C4-2B (cell line): ENCODE measurements around the gene JOSD2.
"Not testable (repeated sequence)": the region's sequence is repeated elsewhere in the genome, so short reads cannot be mapped to it uniquely, and the experiment has no call there.

Experiments
- H3K27ac ChIP-seq: fragments of 450-650 bp; 2 replicates; pipeline ENCODE4 v1.5.1; 2017
- CTCF ChIP-seq: fragments of 450-650 bp; conservative IDR thresholded peaks from 2 replicates; pipeline ENCODE4 v1.5.1; 2017; ENCODE audit warnings: mild to moderate bottlenecking
- ZFX ChIP-seq: fragments of 450-650 bp; IDR thresholded peaks from 2 replicates; pipeline ENCODE4 v1.6.1; 2017

Gene JOSD2

GRCh38 chr19:50542943-50543342 lies 32.0 kb upstream of the JOSD2 start:
- H3K27ac ChIP-seq = no peak overlapping the region
- TF ChIP-seq CTCF (no peak), ZFX (no peak)

- H3K27ac ChIP-seq = no peak overlapping the region
- TF ChIP-seq CTCF (peak; percentile 96), ZFX (no peak)
These were observed 26.8 kb upstream of the JOSD2 start for GRCh38 chr19:50537769-50538230.

- no peak overlapping the region for H3K27ac ChIP-seq
- no peak for TF ChIP-seq ZFX
- no peak for TF ChIP-seq CTCF
These were observed 26.3 kb upstream of the JOSD2 start for GRCh38 chr19:50537306-50537685.

- H3K27ac ChIP-seq = no peak overlapping the region
- TF ChIP-seq ZFX (no peak), CTCF (no peak)
These were observed 25.8 kb upstream of the JOSD2 start for GRCh38 chr19:50536662-50537305.

- no peak overlapping the region for H3K27ac ChIP-seq
- TF ChIP-seq ZFX = no peak
These were observed 24.7 kb upstream of the JOSD2 start for GRCh38 chr19:50535672-50536187.

GRCh38 chr19:50534478-50534877 lies 23.5 kb upstream of the JOSD2 start:
- TF ChIP-seq ZFX (no peak), CTCF (no peak)
- no peak overlapping the region for H3K27ac ChIP-seq

GRCh38 chr19:50532952-50533351 lies 22.0 kb upstream of the JOSD2 start:
- TF ChIP-seq CTCF (no peak), ZFX (no peak)

GRCh38 chr19:50531171-50531612 lies 20.2 kb upstream of the JOSD2 start:
- no peak overlapping the region for H3K27ac ChIP-seq
- TF ChIP-seq ZFX (no peak), CTCF (no peak)

More at GRCh38 chr19:50532952-50533351, 22.0 kb upstream of the JOSD2 start:
- no peak overlapping the region for H3K27ac ChIP-seq

GRCh38 chr19:50528052-50528451 lies 17.1 kb upstream of the JOSD2 start:
- H3K27ac ChIP-seq = not testable (repeated sequence)
